HepG2 (cell line): ENCODE measurements around the gene PPIP5K2. TPM values are rescaled to one million over a fixed set of nuclear protein-coding genes. Genes with fewer than 3 reads are reported as not detected.

Experiments
- ELF4 ChIP-seq: sonication (generic); formaldehyde crosslinking; IDR thresholded peaks from 2 replicates; pipeline ENCODE4 v1.5.0; 2020; ENCODE audit warnings: missing genetic modification reagents, mild to moderate bottlenecking, moderate library complexity, borderline replicate concordance
- FOXO1 ChIP-seq: sonication (generic); formaldehyde crosslinking; IDR thresholded peaks from 2 replicates; pipeline ENCODE4 v1.4.0; 2020; ENCODE audit warnings: missing genetic modification reagents
- GATAD2A ChIP-seq: IDR thresholded peaks from 2 replicates; pipeline ENCODE4 v1.6.1; 2016
- IRX3 ChIP-seq: sonication (generic); formaldehyde crosslinking; IDR thresholded peaks from 2 replicates; pipeline ENCODE4 v1.8.1; 2023; ENCODE audit warnings: mild to moderate bottlenecking, low read depth, missing genetic modification reagents, borderline replicate concordance
- NFYB ChIP-seq: sonication (generic); formaldehyde crosslinking; IDR thresholded peaks from 2 replicates; pipeline ENCODE4 v1.4.0; 2020; ENCODE audit warnings: missing genetic modification reagents
- PHF8 ChIP-seq: sonication (generic); formaldehyde crosslinking; IDR thresholded peaks from 2 replicates; pipeline ENCODE4 v1.5.0; 2020; ENCODE audit warnings: missing genetic modification reagents
- SKI ChIP-seq: fragments of 450-650 bp; IDR thresholded peaks from one replicate; pipeline ENCODE4 v1.6.1; 2018; ENCODE audit warnings: mild to moderate bottlenecking; ENCODE audit not compliant: partially characterized antibody
- TBX2 ChIP-seq: sonication (generic); formaldehyde crosslinking; IDR thresholded peaks from 2 replicates; pipeline ENCODE4 v1.5.0; 2020; ENCODE audit warnings: missing genetic modification reagents, mild to moderate bottlenecking, borderline replicate concordance
- ZBTB49 ChIP-seq: sonication (generic); formaldehyde crosslinking; IDR thresholded peaks from 2 replicates; pipeline ENCODE4 v1.4.0; 2020; ENCODE audit warnings: missing genetic modification reagents, borderline replicate concordance
- ZFP41 ChIP-seq: sonication (generic); formaldehyde crosslinking; IDR thresholded peaks from 2 replicates; pipeline ENCODE4 v1.4.0; 2020; ENCODE audit warnings: mild to moderate bottlenecking, missing genetic modification reagents, borderline replicate concordance
- ZFP82 ChIP-seq: sonication (generic); formaldehyde crosslinking; IDR thresholded peaks from 2 replicates; pipeline ENCODE4 v1.5.1; 2020; ENCODE audit warnings: mild to moderate bottlenecking, missing genetic modification reagents, borderline replicate concordance
- ZMYM3 ChIP-seq: sonication (generic); formaldehyde crosslinking; IDR thresholded peaks from 2 replicates; pipeline ENCODE4 v1.5.1; 2020; ENCODE audit warnings: mild to moderate bottlenecking, missing genetic modification reagents
- ZNF274 ChIP-seq: sonication (generic); formaldehyde crosslinking; IDR thresholded peaks from 2 replicates; pipeline ENCODE4 v1.5.1; 2020; ENCODE audit warnings: mild to moderate bottlenecking, missing genetic modification reagents
- ZNF431 ChIP-seq: sonication (generic); formaldehyde crosslinking; IDR thresholded peaks from 2 replicates; pipeline ENCODE4 v1.9.0; 2022; ENCODE audit warnings: missing genetic modification reagents, low read depth, mild to moderate bottlenecking, borderline replicate concordance
- ZNF496 ChIP-seq: sonication (generic); formaldehyde crosslinking; IDR thresholded peaks from 2 replicates; pipeline ENCODE4 v1.8.1; 2023; ENCODE audit warnings: mild to moderate bottlenecking, moderate library complexity, missing genetic modification reagents; ENCODE audit not compliant: insufficient replicate concordance
- ZNF768 ChIP-seq: sonication (generic); formaldehyde crosslinking; IDR thresholded peaks from 2 replicates; pipeline ENCODE4 v1.4.0; 2020; ENCODE audit warnings: missing genetic modification reagents
- ZNF772 ChIP-seq: sonication (generic); formaldehyde crosslinking; IDR thresholded peaks from 2 replicates; pipeline ENCODE4 v1.5.0; 2020; ENCODE audit warnings: mild to moderate bottlenecking, missing genetic modification reagents
- polyA plus RNA-seq, 8 experiments: library from polyadenylated mRNA; depleted of rRNA in 3 of 8; stranded (reverse) in 7 of 8; unstranded in 1 of 8; fragments of >200 nt; fragmentation: Illumina TruSeq in 4 of 8; extraction: Trizol in 4 of 8; gene quantifications; 2 replicates each; pipeline versions ENCODE4 v1.2.1 to v1.2.3, GENCODE V29; 2011 to 2016; ENCODE audit warnings: low read depth in 4 of 8, missing spikeins in 1 of 8, mixed read lengths in 1 of 8; ENCODE audit not compliant: insufficient read depth in 1 of 8
- total RNA-seq, 5 experiments: library from RNA; depleted of rRNA; stranded (reverse); fragments of >200 nt; fragmentation: Illumina TruSeq; extraction: Trizol; gene quantifications; 2 replicates each; pipeline ENCODE4 v1.2.3, GENCODE V29; 2016; ENCODE audit warnings: low read depth in 1 of 5
- TF ChIP-seq, protein P1 (sequence below): sonication (generic); formaldehyde crosslinking; conservative IDR thresholded peaks from 2 replicates; pipeline ENCODE4 v1.8.0; 2022; ENCODE audit warnings: mild to moderate bottlenecking, moderate library complexity, missing genetic modification reagents
- TF ChIP-seq, protein P2 (sequence below): sonication (generic); formaldehyde crosslinking; IDR thresholded peaks from 2 replicates; pipeline ENCODE4 v1.4.0; 2020; ENCODE audit warnings: missing genetic modification reagents

The PPIP5K2 gene
- total and polyA plus RNA-seq, 2 of the 13 experiments (the other 11 are each of a cell fraction or from before 2014, with no cell fraction given): 19.7 to 45.6 TPM

- TF ChIP-seq ZFP41 (CRISPR knock-in tag) (no peak), ZFP82 (CRISPR knock-in tag) (0 out of 2 replicates have a peak, but pooled peaks have one; percentile 66), ZMYM3 (CRISPR knock-in tag) (no peak), ZNF768 (CRISPR knock-in tag) (peak; percentile 51; the same call in 1 of the 2 replicates), NFYB (CRISPR knock-in tag) (peak; percentile 3; the same call in 1 of the 2 replicates), PHF8 (CRISPR knock-in tag) (peak; percentile 73), FOXO1 (peak; percentile 5; the same call in 1 of the 2 replicates), ZNF274 (peak; percentile 15; the same call in 1 of the 2 replicates), SKI (no peak), GATAD2A (CRISPR knock-in tag) (no peak; the same call in 1 of the 2 replicates), IRX3 (no peak), ZBTB49 (CRISPR knock-in tag) (no peak), ZNF496 (CRISPR knock-in tag) (no peak), ZNF431 (CRISPR knock-in tag) (0 out of 2 replicates have a peak, but pooled peaks have one; percentile 58), TBX2 (CRISPR knock-in tag) (peak; percentile 72), ZNF772 (no peak), ELF4 (CRISPR knock-in tag) (0 out of 2 replicates have a peak, but pooled peaks have one; percentile 53)
- TF ChIP-seq, protein P1, sequence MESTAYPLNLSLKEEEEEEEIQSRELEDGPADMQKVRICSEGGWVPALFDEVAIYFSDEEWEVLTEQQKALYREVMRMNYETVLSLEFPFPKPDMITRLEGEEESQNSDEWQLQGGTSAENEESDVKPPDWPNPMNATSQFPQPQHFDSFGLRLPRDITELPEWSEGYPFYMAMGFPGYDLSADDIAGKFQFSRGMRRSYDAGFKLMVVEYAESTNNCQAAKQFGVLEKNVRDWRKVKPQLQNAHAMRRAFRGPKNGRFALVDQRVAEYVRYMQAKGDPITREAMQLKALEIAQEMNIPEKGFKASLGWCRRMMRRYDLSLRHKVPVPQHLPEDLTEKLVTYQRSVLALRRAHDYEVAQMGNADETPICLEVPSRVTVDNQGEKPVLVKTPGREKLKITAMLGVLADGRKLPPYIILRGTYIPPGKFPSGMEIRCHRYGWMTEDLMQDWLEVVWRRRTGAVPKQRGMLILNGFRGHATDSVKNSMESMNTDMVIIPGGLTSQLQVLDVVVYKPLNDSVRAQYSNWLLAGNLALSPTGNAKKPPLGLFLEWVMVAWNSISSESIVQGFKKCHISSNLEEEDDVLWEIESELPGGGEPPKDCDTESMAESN (CRISPR knock-in tag): no peak
- TF ChIP-seq, protein P2, sequence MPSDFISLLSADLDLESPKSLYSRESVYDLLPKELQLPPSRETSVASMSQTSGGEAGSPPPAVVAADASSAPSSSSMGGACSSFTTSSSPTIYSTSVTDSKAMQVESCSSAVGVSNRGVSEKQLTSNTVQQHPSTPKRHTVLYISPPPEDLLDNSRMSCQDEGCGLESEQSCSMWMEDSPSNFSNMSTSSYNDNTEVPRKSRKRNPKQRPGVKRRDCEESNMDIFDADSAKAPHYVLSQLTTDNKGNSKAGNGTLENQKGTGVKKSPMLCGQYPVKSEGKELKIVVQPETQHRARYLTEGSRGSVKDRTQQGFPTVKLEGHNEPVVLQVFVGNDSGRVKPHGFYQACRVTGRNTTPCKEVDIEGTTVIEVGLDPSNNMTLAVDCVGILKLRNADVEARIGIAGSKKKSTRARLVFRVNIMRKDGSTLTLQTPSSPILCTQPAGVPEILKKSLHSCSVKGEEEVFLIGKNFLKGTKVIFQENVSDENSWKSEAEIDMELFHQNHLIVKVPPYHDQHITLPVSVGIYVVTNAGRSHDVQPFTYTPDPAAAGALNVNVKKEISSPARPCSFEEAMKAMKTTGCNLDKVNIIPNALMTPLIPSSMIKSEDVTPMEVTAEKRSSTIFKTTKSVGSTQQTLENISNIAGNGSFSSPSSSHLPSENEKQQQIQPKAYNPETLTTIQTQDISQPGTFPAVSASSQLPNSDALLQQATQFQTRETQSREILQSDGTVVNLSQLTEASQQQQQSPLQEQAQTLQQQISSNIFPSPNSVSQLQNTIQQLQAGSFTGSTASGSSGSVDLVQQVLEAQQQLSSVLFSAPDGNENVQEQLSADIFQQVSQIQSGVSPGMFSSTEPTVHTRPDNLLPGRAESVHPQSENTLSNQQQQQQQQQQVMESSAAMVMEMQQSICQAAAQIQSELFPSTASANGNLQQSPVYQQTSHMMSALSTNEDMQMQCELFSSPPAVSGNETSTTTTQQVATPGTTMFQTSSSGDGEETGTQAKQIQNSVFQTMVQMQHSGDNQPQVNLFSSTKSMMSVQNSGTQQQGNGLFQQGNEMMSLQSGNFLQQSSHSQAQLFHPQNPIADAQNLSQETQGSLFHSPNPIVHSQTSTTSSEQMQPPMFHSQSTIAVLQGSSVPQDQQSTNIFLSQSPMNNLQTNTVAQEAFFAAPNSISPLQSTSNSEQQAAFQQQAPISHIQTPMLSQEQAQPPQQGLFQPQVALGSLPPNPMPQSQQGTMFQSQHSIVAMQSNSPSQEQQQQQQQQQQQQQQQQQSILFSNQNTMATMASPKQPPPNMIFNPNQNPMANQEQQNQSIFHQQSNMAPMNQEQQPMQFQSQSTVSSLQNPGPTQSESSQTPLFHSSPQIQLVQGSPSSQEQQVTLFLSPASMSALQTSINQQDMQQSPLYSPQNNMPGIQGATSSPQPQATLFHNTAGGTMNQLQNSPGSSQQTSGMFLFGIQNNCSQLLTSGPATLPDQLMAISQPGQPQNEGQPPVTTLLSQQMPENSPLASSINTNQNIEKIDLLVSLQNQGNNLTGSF (CRISPR knock-in tag): no peak
Measured at GRCh38 chr5:103258957-103259704, 139.0 kb downstream of the PPIP5K2 start (continued).
